ENCODE measurements around the gene AHR. TPM values are rescaled to one million over a fixed set of nuclear protein-coding genes. Genes with fewer than 3 reads are reported as not detected.
"Not testable (repeated sequence)": the region's sequence is repeated elsewhere in the genome, so short reads cannot be mapped to it uniquely, and the experiment has no call there.

Gene AHR
- total RNA-seq, 4 donors from 2014 or later: 129 to 258 (median 149) TPM

DNA sequence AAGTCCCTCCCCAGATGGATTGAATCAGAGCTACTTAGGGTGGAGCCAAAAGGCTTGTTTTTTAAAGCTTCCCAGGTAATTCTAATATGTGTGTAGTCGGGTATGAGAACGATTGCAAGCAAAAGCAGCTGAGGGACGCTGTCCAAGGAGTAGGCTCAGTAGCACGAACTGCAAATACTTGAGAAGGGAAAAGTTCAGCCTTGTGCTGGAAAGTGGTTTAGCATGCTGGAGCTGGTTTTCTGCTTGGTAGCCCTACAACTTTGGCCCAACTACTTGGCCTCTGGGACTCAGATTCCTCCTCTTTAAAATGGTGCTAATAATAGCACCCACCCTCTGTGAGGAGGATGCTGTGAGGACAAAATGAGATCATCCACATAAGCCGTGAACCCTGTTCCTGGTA, 76.2 kb downstream of the AHR start:
- DNase-seq (ENCODE audit: low spot score) (no peak), ATAC-seq (ENCODE audit: low FRiP score) (no peak)
- TF ChIP-seq CTCF (IDR thresholded peaks at IDR 0.05): no peak

DNA sequence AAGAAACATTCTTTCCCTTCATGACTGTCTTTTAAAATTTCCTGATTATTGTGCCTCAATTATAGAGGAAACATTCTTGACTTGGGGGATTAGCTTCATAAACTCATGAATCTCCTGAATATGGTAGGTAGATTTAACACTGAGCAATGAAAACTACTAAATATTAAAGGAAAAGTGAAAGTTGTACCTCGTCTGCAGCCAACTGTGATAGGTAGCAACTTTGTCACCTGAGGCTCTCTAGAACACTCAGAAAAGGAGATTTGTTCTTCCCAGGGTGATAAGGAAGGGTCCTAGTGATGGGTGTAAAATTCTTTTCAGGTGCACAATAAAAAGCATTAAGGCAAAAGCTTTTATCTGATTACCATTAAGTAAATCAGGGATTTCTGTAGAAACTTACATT, 78.1 kb downstream of the AHR start:
- no peak for ATAC-seq (ENCODE audit: low FRiP score)
- no peak for DNase-seq (ENCODE audit: low spot score)
- no peak for TF ChIP-seq CTCF (IDR thresholded peaks at IDR 0.05)

- no peak for TF ChIP-seq CTCF (IDR thresholded peaks at IDR 0.05)
- ATAC-seq (ENCODE audit: low FRiP score) (no peak), DNase-seq (ENCODE audit: low spot score) (no peak)
Observed at GRCh38 chr7:17380736-17381662, 82.5 kb downstream of the AHR start.

DNA sequence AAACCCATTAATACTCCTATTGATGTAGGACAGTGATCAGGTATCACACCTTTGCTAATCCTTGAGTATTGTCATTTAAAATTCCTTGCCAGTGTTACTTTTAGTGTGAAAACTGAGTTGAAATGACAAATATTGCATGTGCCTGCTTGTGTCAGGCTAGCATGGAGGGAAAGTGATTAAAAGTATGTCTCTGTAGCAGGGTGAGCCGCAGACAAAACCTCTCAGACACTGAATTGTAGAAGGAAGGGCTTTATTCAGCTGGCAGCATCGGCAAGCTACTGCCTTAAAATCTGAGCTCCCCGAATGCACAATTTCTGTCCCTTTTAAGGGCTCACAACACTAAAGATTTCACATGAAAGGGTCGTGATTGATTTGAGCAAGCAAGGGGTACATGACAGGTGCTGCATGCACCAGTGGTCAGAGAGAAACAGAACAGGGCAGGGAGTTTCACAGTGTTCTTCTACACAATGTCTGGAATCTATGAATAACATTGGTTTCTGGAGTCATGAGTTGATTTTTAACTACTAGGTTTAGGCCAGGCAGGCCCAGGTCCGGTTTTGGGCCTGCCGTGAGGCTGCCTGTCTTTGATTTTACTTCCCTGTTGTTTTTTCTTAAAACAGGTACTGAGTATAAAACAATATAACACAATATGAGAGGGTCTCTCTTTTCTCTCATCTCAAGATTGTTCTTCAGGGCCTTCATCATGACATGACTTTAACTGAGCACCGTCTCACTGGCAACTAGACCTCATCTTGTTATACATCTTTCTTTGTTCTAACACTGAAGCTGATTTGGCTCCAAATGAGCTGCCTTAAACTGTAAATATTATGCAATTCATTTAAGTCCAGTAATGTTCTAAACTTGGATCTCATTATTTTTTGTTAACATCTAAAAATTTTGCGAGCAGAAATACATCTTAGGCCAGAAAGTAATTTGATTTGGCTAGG, 84.2 kb downstream of the AHR start:
- not testable (repeated sequence) for DNase-seq (ENCODE audit: low spot score); ATAC-seq (ENCODE audit: low FRiP score)

- DNase-seq (ENCODE audit: low spot score): no peak
- TF ChIP-seq CTCF (IDR thresholded peaks at IDR 0.05): no peak
- ATAC-seq (ENCODE audit: low FRiP score): no peak
Observed at GRCh38 chr7:17384400-17384799, 85.9 kb downstream of the AHR start.

DNA sequence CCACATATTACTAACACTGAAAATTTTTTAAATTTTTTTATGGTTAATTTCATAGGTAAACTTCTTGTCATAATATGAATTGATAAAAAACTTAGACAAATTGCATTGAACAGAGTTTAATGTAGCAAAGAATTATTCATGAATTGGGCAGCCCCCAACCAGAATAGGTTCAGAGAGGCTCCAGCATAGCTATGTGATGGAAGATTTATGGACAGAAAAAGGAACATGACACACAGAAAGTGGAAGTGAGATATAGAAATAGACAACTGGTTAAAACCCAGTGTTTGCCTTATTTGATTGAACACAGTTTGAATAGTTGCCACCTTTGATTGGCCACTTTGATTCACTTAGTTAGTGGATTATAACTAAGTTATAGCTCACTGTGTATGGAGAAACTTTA, 87.2 kb downstream of the AHR start:
- no peak for TF ChIP-seq CTCF (IDR thresholded peaks at IDR 0.05)
- no peak for ATAC-seq (ENCODE audit: low FRiP score)
- DNase-seq (ENCODE audit: low spot score): no peak

DNA sequence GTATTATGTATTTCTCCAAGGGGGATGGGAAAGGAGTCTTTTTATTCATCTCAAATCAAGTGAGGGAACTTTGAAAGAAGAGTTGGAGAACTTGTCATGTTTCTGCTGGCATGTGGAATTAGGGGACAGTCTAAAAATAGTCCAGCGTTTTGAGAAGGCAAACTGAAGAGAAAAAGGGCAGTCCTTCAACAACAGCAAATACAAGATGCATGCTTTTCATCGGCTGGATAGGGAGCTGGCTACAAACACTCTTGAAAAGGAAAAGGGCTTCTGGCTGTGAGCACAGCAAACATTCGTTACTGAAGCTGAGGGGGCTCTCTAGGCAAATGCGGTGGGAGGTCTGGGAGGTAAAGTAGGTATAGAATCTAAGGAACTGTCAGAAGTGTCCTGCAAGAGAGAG, 91.9 kb downstream of the AHR start:
- no peak for TF ChIP-seq CTCF (IDR thresholded peaks at IDR 0.05)
- ATAC-seq (ENCODE audit: low FRiP score) (no peak), DNase-seq (ENCODE audit: low spot score) (no peak)

Measured in omental fat pad (tissue), 4 donors.